Measurements from ENCODE around the gene FKBP6.
"Not testable (repeated sequence)": the region's sequence is repeated elsewhere in the genome, so short reads cannot be mapped to it uniquely, and the experiment has no call there.

The FKBP6 gene

DNA sequence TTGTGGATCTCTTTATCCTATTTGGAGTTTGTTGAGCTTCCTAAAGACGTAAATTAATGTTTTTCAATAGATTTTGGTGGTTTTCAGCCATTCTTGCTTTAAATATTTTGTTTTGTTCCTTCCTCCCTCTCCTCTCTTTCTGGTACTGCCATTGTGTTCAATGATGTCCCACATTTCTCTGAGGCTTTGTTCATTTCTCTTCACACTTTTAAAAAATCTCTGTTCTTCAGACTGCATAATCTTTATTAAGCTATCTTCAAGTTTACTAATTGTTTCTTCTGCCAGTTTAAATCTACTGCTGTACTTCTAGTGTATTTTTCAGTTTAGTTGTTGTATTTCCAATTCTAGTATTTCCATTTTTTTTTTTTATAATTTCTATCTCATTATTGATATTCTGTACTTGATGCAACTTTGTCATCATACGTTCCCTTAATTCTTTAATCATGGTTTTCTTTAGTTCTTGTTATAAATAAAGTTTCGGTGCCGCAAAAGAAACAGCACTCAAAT is 60.0 kb downstream of the FKBP6 start:
- Histone ChIP-seq H3K36me3 (ENCODE audit: control insufficient read depth, insufficient read depth, low read length) (no peaks in the 10 kb centered on the region), H3K4me1 (ENCODE audit: control insufficient read depth, insufficient read depth, low read length, poor library complexity, severe bottlenecking) (no peaks in the 10 kb centered on the region), H3K27me3 (replicated peaks; ENCODE audit: control insufficient read depth, insufficient read depth, low read length, poor library complexity, severe bottlenecking) (no peaks in the 10 kb centered on the region), H3K9me3 (ENCODE audit: control insufficient read depth, low read length) (peaks cover 13% of the 10 kb centered on the region), H3K4me3 (ENCODE audit: insufficient read depth, low read depth, low read length, poor library complexity, severe bottlenecking) (no peak overlapping the region), H3K27ac (ENCODE audit: insufficient read depth, low read length, poor library complexity, severe bottlenecking) (no peak overlapping the region)
- no peak for DNase-seq

DNA sequence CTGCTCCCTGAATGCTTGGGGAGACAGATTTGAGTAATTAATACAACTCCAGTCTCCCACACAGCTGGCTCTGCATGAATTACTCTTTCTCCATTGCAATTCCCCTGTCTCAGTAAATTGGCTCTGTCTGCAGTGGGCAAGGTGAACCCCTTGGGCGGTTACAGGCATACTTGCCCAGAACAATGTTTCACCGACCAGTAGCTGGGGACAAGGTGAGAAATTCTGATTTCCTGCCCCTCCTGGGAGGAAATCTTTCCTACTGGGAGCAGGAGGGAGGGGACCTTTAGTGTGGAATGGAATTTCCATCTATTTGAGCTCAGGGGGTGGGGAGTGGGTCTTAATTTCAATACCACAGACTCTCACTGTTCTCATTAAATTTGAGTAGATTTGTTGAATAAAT is 63.4 kb downstream of the FKBP6 start:
- H3K27me3 ChIP-seq (replicated peaks; ENCODE audit: control insufficient read depth, insufficient read depth, low read length, poor library complexity, severe bottlenecking), result no peaks in the 10 kb centered on the region
- H3K4me3 ChIP-seq (ENCODE audit: insufficient read depth, low read depth, low read length, poor library complexity, severe bottlenecking), result no peak overlapping the region
- no peaks in the 10 kb centered on the region for H3K4me1 ChIP-seq (ENCODE audit: control insufficient read depth, insufficient read depth, low read length, poor library complexity, severe bottlenecking)
- DNase-seq, result no peak
- no peak overlapping the region for H3K27ac ChIP-seq (ENCODE audit: insufficient read depth, low read length, poor library complexity, severe bottlenecking)
- H3K9me3 ChIP-seq (ENCODE audit: control insufficient read depth, low read length), result peaks cover 13% of the 10 kb centered on the region
- no peaks in the 10 kb centered on the region for H3K36me3 ChIP-seq (ENCODE audit: control insufficient read depth, insufficient read depth, low read length)

DNA sequence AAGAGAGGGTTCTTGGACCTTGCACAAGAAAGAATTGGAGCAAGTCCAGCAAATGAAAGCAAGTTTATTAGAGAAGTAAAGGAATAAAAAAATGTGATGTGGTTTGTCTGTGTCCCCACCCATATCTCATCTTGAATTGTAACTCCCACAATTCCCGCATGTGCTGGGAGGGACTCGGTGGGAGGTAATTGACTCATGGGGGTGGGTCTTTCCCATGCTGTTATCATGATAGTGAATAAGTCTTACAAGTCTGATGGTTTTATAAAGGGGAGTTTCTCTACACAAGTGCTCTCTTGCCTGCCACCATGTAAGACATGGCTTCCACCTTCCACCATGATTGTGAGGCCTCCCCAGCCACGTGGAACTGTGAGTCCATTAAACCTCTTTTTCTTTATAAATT is 66.5 kb downstream of the FKBP6 start:
- no peaks in the 10 kb centered on the region for H3K27me3 ChIP-seq (replicated peaks; ENCODE audit: control insufficient read depth, insufficient read depth, low read length, poor library complexity, severe bottlenecking)
- no peak overlapping the region for H3K4me3 ChIP-seq (ENCODE audit: insufficient read depth, low read depth, low read length, poor library complexity, severe bottlenecking)
- no peak overlapping the region for H3K27ac ChIP-seq (ENCODE audit: insufficient read depth, low read length, poor library complexity, severe bottlenecking)
- H3K36me3 ChIP-seq (ENCODE audit: control insufficient read depth, insufficient read depth, low read length), result no peaks in the 10 kb centered on the region
- peaks cover 5% of the 10 kb centered on the region for H3K9me3 ChIP-seq (ENCODE audit: control insufficient read depth, low read length)
- no peaks in the 10 kb centered on the region for H3K4me1 ChIP-seq (ENCODE audit: control insufficient read depth, insufficient read depth, low read length, poor library complexity, severe bottlenecking)
- DNase-seq, result no peak

DNA sequence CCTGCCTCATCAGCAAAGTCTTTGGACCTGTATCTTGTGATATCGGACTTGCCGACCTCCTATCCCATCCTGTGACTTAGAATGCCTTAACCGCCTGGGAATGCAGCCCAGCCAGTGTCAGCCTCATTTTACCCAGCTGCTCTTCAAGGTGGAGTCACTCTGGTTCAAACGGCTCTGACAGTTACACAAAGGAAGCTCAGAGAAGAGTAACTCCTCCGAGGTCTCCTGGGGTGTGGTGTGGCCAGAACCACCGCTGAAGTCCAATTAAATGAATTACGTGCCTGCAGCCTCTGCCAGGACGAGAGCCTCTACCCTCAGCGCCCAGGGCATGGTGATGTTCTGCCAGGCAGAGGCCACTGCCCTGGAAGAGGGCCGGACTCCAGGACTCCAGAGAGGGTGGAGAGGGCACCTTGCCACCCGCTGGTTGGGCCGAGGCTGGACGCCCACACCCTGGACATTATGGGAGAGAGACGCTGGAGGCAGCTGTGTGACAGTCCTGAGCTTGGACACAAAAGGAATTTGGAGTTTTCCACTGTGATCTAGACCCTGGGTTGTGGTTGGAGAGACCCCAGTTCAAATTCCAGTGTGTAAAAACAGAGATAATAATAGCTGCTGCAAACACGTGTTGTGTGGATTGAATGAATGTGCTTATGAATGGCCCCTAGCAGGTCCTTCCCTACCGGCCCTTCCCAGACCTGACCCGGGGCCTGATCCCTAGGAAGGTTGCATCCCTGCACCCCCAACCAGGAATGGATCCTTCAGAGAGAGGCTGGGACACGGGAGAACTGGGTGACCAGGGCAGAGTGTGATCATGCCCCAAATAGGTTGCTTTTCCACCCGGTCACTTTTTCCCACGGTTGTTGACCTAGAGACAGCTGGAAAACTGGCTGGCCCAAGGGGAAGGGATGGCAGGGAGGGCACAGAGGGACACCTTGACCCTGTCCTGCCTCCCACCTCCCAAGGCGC is 67.9 kb downstream of the FKBP6 start:
- Histone ChIP-seq H3K4me1 (ENCODE audit: control insufficient read depth, insufficient read depth, low read length, poor library complexity, severe bottlenecking) (no peaks in the 10 kb centered on the region), H3K9me3 (ENCODE audit: control insufficient read depth, low read length) (no peaks in the 10 kb centered on the region), H3K27ac (ENCODE audit: insufficient read depth, low read length, poor library complexity, severe bottlenecking) (no peak overlapping the region), H3K36me3 (ENCODE audit: control insufficient read depth, insufficient read depth, low read length) (no peaks in the 10 kb centered on the region), H3K27me3 (replicated peaks; ENCODE audit: control insufficient read depth, insufficient read depth, low read length, poor library complexity, severe bottlenecking) (no peaks in the 10 kb centered on the region), H3K4me3 (ENCODE audit: insufficient read depth, low read depth, low read length, poor library complexity, severe bottlenecking) (no peak overlapping the region)
- no peak for DNase-seq

DNA sequence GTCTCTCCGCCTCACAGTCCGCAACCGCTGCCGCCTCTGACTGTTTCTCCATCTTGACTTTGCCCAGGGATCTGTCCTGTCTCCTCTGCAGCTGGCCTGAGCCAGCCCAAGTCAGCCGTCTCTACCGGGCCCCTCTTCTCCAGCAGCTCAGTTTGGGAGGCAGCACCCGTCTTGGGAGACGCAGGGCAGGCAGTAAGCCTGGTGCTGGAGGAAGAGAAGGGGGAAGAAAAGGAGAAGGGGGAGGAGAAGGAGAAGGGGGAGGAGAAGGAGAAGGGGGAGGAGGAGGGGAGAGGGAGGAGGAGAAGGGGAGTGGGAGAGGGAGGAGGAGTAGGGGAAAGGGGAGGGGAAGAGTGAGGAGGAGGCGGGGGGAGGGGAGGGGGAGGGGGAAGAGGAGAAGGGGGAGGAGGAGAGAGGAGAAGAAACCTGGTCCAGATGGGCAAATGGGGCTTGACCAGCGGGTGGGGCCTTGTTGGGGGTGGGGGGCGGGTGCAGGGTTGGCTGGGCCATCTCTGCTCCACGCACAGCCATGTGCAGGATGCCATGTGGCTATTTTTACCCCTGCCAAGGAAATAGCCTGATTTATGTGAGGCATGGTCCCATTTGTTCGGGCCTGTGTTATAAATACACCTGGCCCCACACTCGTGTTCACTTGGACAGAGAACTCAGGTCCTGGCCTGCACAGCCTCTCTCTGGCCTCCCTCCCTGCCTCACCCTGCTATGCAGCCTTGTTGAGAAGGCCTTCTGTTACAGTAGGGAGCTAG is 69.7 kb downstream of the FKBP6 start:
- H3K4me1 ChIP-seq (ENCODE audit: control insufficient read depth, insufficient read depth, low read length, poor library complexity, severe bottlenecking), result no peaks in the 10 kb centered on the region
- no peak overlapping the region for H3K27ac ChIP-seq (ENCODE audit: insufficient read depth, low read length, poor library complexity, severe bottlenecking)
- no peaks in the 10 kb centered on the region for H3K36me3 ChIP-seq (ENCODE audit: control insufficient read depth, insufficient read depth, low read length)
- DNase-seq, result no peak
- no peaks in the 10 kb centered on the region for H3K9me3 ChIP-seq (ENCODE audit: control insufficient read depth, low read length)
- no peaks in the 10 kb centered on the region for H3K27me3 ChIP-seq (replicated peaks; ENCODE audit: control insufficient read depth, insufficient read depth, low read length, poor library complexity, severe bottlenecking)
- H3K4me3 ChIP-seq (ENCODE audit: insufficient read depth, low read depth, low read length, poor library complexity, severe bottlenecking), result no peak overlapping the region

DNA sequence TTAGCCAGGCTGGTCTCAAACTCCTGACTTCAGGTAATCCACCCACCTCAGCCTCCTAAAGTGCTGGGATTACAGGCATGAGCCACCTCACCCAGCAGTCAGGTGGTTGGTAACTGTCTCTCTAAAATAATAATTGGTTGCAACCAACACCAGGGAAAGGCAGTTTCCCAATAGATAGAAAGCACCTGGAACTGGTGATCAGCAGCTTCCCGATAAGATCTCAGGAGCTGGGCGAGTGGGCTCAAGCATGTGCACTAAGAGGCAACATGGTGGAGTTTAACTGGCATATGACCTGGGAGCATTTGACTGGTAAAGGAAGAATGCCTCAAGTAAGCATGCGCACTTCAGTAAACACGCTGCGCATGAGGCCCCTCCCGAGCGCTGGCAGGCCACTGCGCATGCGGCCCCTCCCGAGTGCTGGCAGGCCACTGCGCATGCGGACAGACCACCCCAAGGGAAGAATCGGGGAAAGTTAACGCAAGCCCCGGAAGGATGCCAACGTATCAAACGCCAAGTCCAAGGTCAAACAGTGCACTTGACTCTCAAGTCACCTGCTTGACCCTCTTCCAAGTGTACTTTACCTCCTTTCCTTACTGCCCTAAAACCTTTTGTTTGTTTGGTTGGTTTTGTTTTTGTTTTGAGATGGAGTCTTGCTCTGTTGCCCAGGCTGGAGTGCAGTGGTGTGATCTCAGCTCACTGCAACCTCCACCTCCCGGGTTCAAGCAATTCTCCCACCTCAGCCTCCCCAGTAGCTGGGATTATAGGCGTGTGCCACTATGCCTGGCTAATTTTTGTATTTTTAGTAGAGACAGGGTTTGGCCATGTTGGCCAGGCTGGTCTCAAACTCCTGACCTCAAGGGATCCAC is 71.5 kb downstream of the FKBP6 start:
- not testable (repeated sequence) for H3K27ac ChIP-seq (ENCODE audit: insufficient read depth, low read length, poor library complexity, severe bottlenecking); H3K9me3 ChIP-seq (ENCODE audit: control insufficient read depth, low read length); H3K27me3 ChIP-seq (replicated peaks; ENCODE audit: control insufficient read depth, insufficient read depth, low read length, poor library complexity, severe bottlenecking); H3K4me1 ChIP-seq (ENCODE audit: control insufficient read depth, insufficient read depth, low read length, poor library complexity, severe bottlenecking); H3K36me3 ChIP-seq (ENCODE audit: control insufficient read depth, insufficient read depth, low read length)
- DNase-seq, result peak in 2 of 3 donors; percentile 11 to 26
- H3K4me3 ChIP-seq (ENCODE audit: insufficient read depth, low read depth, low read length, poor library complexity, severe bottlenecking), result peak overlapping the region; percentile 10

DNA sequence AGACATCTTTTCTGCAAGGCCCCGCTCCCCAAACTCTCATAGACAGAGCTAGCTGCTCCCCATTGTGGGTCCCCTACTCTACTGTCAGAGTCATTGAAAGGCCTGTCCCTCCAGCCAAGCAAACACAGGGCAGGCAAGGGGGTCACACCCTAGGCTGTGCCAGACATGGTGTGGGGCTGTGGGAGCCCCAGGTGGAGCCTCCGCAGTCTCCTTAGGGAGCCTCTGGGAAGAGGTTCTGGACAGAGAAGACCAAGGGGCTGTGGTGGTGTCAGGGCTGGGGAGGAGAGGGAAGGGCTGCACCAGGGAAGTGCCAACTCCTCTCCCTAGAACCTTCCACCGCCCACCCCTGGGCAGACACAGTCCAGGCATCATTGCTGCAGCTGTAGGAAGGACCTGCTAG is 76.9 kb downstream of the FKBP6 start:
- H3K27ac ChIP-seq (ENCODE audit: insufficient read depth, low read length, poor library complexity, severe bottlenecking); H3K27me3 ChIP-seq (replicated peaks; ENCODE audit: control insufficient read depth, insufficient read depth, low read length, poor library complexity, severe bottlenecking); H3K4me3 ChIP-seq (ENCODE audit: insufficient read depth, low read depth, low read length, poor library complexity, severe bottlenecking); H3K9me3 ChIP-seq (ENCODE audit: control insufficient read depth, low read length); DNase-seq; H3K4me1 ChIP-seq (ENCODE audit: control insufficient read depth, insufficient read depth, low read length, poor library complexity, severe bottlenecking); H3K36me3 ChIP-seq (ENCODE audit: control insufficient read depth, insufficient read depth, low read length): not testable (repeated sequence)
